ENCODE data around the gene PCDHGB5.
"Not testable (repeated sequence)": the region's sequence is repeated elsewhere in the genome, so short reads cannot be mapped to it uniquely, and the experiment has no call there.

PCDHGB5 gene

DNA sequence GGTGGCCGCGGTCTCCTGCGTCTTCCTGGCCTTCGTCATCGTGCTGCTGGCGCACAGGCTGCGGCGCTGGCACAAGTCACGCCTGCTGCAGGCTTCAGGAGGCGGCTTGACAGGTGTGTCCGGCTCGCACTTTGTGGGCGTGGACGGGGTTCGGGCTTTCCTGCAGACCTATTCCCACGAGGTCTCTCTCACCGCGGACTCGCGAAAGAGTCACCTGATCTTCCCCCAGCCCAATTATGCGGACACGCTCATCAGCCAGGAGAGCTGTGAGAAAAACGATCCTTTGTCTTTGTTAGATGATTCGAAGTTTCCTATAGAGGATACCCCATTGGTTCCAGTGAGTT is 17.5 kb downstream of the PCDHGB5 start:
- not testable (repeated sequence) for H3K4me3 ChIP-seq (ENCODE audit: low read depth, low read length); H3K4me1 ChIP-seq (ENCODE audit: control insufficient read depth, insufficient read depth, low read length); H3K9ac ChIP-seq (ENCODE audit: low read depth, low read length); H3K36me3 ChIP-seq (ENCODE audit: control insufficient read depth, insufficient read depth, low read length); H3K27ac ChIP-seq (ENCODE audit: low read depth, low read length)
- H3K27me3 ChIP-seq (ENCODE audit: control insufficient read depth, insufficient read depth, low read length), result peaks cover 13% of the 10 kb centered on the region
- H3K9me3 ChIP-seq (ENCODE audit: control insufficient read depth, insufficient read depth, low read length), result peaks cover 14% of the 10 kb centered on the region

DNA sequence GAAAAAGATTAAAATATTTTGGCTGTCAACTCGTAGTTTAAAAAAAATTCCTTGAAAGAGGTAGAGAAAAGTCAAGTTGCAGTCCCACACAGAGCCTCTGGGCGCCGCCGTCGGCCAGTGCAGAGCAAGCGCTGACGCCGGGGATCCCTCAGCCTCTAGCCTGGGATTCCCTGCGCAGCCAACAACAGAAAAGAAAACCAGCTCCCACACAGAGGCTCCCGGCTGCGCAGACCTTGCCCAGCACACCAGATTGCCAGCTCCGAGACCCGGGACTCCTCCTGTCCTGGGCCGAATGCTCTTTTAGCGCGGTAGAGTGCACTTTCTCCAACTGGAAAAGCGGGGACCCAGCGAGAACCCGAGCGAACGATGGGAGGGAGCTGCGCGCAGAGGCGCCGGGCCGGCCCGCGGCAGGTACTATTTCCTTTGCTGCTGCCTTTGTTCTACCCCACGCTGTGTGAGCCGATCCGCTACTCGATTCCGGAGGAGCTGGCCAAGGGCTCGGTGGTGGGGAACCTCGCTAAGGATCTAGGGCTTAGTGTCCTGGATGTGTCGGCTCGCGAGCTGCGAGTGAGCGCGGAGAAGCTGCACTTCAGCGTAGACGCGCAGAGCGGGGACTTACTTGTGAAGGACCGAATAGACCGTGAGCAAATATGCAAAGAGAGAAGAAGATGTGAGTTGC is 19.9 kb downstream of the PCDHGB5 start, which contains the start of gene PCDHGB7:
TSS of gene PCDHGB7 (plus strand) at position 184 of the 679 bp plus-strand sequence. CDS start at position 367, 183 bp downstream.
- peak within 1 kb of the TSS; percentile 75 for H3K4me3 ChIP-seq (ENCODE audit: low read depth, low read length)
- peaks cover 33% of the 10 kb centered on the region for H3K9me3 ChIP-seq (ENCODE audit: control insufficient read depth, insufficient read depth, low read length)
- H3K27ac ChIP-seq (ENCODE audit: low read depth, low read length), result peak within 1 kb of the TSS; percentile 69
- not testable (repeated sequence) for H3K36me3 ChIP-seq (ENCODE audit: control insufficient read depth, insufficient read depth, low read length); H3K4me1 ChIP-seq (ENCODE audit: control insufficient read depth, insufficient read depth, low read length)
- H3K27me3 ChIP-seq (ENCODE audit: control insufficient read depth, insufficient read depth, low read length), result peaks cover 20% of the 10 kb centered on the region
- peak within 1 kb of the TSS; percentile 64; the same call in 1 of the 2 replicates for H3K9ac ChIP-seq (ENCODE audit: low read depth, low read length)

DNA sequence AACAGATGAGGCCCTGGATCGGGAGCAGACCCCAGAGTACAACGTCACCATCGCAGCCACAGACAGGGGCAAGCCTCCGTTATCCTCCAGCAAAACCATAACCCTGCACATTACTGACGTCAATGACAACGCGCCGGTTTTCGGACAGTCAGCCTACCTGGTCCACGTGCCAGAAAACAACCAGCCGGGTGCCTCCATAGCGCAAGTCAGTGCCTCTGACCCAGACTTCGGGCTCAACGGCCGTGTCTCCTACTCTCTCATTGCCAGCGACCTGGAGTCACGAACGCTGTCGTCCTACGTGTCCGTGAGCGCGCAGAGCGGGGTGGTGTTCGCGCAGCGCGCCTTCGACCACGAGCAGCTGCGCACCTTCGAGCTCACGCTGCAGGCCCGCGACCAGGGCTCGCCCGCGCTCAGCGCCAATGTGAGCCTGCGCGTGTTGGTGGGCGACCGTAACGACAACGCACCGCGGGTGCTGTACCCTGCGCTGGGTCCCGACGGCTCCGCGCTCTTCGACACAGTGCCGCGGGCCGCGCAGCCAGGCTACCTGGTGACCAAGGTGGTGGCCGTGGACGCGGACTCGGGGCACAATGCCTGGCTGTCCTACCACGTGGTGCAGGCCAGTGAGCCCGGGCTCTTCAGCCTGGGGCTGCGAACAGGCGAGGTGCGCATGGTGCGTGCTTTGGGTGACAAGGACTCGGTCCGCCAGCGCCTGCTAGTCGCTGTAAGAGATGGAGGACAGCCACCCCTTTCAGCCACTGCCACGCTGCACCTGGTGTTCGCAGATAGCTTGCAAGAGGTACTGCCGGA is 21.5 kb downstream of the PCDHGB5 start:
- Histone ChIP-seq H3K9me3 (ENCODE audit: control insufficient read depth, insufficient read depth, low read length) (peaks cover 40% of the 10 kb centered on the region), H3K4me1 (ENCODE audit: control insufficient read depth, insufficient read depth, low read length) (no peaks in the 10 kb centered on the region), H3K27me3 (ENCODE audit: control insufficient read depth, insufficient read depth, low read length) (peaks cover 20% of the 10 kb centered on the region), H3K36me3 (ENCODE audit: control insufficient read depth, insufficient read depth, low read length) (no peaks in the 10 kb centered on the region), H3K9ac (ENCODE audit: low read depth, low read length) (no peak overlapping the region), H3K27ac (ENCODE audit: low read depth, low read length) (no peak overlapping the region), H3K4me3 (ENCODE audit: low read depth, low read length) (no peak overlapping the region; the same call in 1 of the 2 replicates)

DNA sequence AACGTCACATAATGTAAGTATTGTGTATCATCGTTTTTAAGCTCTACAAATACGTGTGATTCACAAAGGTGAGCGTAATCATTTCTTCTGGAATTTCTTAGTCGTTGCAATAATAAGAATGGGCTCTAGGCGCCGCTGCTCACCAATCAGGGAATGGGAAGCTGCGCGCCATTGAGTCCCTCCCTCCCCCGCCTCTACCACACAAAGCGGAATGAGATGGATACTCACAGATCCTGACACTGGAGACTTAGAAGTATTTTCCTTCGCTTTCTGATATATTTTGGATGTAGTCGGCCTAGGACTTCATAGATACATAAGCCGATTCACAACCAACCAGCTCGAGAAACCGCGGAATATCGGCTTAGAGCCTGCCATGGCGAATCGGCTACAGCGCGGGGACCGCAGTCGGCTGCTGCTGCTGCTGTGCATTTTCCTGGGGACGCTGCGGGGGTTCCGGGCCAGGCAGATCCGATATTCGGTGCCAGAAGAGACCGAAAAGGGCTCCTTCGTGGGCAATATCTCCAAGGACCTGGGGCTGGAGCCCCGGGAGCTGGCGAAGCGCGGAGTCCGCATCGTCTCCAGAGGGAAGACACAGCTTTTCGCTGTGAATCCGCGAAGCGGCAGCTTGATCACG is 23.2 kb downstream of the PCDHGB5 start, which contains the start of gene PCDHGA11:
TSS of gene PCDHGA11 (plus strand) at position 197 of the 634 bp plus-strand sequence. CDS start at position 374, 177 bp downstream.
- H3K4me3 ChIP-seq (ENCODE audit: low read depth, low read length), result peak within 1 kb of the TSS; percentile 58

DNA sequence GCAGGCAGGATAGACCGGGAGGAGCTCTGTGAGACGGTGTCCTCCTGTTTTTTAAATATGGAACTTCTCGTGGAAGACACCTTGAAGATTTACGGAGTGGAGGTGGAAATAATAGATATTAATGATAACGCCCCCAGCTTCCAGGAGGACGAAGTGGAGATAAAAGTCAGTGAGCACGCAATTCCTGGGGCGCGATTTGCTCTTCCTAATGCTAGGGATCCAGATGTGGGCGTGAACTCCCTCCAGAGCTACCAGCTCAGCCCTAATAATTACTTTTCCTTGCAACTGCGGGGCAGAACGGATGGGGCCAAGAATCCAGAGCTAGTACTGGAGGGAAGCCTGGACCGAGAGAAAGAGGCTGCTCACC is 23.7 kb downstream of the PCDHGB5 start:
- H3K4me1 ChIP-seq (ENCODE audit: control insufficient read depth, insufficient read depth, low read length), result no peaks in the 10 kb centered on the region
- peak overlapping the region; percentile 58 for H3K4me3 ChIP-seq (ENCODE audit: low read depth, low read length)
- peaks cover 20% of the 10 kb centered on the region for H3K27me3 ChIP-seq (ENCODE audit: control insufficient read depth, insufficient read depth, low read length)
- H3K9ac ChIP-seq (ENCODE audit: low read depth, low read length), result no peak overlapping the region
- peaks cover 49% of the 10 kb centered on the region for H3K9me3 ChIP-seq (ENCODE audit: control insufficient read depth, insufficient read depth, low read length)
- H3K36me3 ChIP-seq (ENCODE audit: control insufficient read depth, insufficient read depth, low read length), result 0 out of 2 replicates have a peak, but pooled peaks cover 3% of the 10 kb centered on the region
- no peak overlapping the region for H3K27ac ChIP-seq (ENCODE audit: low read depth, low read length)

More for the DNA sequence above, 23.2 kb downstream of the PCDHGB5 start, which contains the start of gene PCDHGA11:
- Histone ChIP-seq H3K9ac (ENCODE audit: low read depth, low read length) (no peak within 1 kb of the TSS), H3K9me3 (ENCODE audit: control insufficient read depth, insufficient read depth, low read length) (peaks cover 46% of the 10 kb centered on the region), H3K36me3 (ENCODE audit: control insufficient read depth, insufficient read depth, low read length) (no peaks in the 10 kb centered on the region), H3K27me3 (ENCODE audit: control insufficient read depth, insufficient read depth, low read length) (peaks cover 20% of the 10 kb centered on the region), H3K4me1 (ENCODE audit: control insufficient read depth, insufficient read depth, low read length) (no peaks in the 10 kb centered on the region), H3K27ac (ENCODE audit: low read depth, low read length) (no peak within 1 kb of the TSS)

DNA sequence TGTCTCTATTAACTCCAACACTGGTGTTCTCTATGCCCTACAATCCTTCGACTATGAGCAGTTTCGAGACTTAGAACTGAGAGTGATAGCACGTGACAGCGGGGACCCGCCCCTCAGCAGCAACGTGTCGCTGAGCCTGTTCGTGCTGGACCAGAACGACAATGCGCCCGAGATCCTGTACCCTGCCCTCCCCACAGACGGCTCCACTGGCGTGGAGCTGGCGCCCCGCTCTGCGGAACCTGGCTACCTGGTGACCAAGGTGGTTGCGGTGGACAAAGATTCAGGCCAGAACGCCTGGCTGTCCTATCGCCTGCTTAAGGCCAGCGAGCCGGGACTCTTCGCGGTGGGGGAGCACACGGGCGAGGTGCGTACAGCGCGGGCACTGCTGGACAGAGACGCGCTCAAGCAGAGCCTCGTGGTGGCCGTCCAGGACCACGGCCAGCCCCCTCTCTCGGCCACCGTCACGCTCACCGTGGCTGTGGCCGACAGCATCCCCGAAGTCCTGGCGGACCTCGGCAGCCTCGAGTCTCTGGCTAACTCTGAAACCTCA is 25.1 kb downstream of the PCDHGB5 start:
- Histone ChIP-seq H3K9me3 (ENCODE audit: control insufficient read depth, insufficient read depth, low read length) (peaks cover 62% of the 10 kb centered on the region), H3K27me3 (ENCODE audit: control insufficient read depth, insufficient read depth, low read length) (peaks cover 20% of the 10 kb centered on the region), H3K4me1 (ENCODE audit: control insufficient read depth, insufficient read depth, low read length) (no peaks in the 10 kb centered on the region), H3K36me3 (ENCODE audit: control insufficient read depth, insufficient read depth, low read length) (0 out of 2 replicates have a peak, but pooled peaks cover 4% of the 10 kb centered on the region), H3K4me3 (ENCODE audit: low read depth, low read length) (no peak overlapping the region), H3K9ac (ENCODE audit: low read depth, low read length) (no peak overlapping the region), H3K27ac (ENCODE audit: low read depth, low read length) (no peak overlapping the region)

DNA sequence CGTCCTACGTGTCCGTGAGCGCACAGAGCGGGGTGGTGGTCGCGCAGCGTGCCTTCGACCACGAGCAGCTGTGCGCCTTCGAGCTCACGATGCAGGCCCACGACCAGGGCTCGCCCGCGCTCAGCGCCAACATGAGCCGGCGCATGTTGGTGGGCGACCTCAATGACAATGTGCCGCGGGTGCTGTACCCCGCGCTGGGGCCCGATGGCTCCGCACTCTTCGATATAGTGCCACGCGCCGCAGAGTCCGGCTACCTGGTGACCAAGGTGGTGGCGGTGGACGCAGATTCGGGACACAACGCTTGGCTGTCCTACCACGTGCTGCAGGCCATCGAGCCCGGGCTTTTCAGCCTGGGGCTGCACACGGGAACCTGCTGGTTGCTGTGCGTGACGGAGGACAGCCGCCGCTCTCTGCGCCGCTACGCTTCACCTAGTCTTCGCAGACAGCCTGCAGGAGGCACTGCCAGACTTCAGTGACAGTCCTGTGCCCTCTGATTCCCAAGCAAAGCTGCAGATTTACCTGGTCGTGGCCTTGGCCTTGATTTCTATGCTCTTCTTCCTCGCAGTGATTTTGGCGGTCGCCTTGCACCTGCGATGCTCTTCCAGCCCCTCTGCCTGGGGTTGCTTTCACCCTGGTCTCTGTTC is 30.2 kb downstream of the PCDHGB5 start:
- Histone ChIP-seq H3K27me3 (ENCODE audit: control insufficient read depth, insufficient read depth, low read length) (no peaks in the 10 kb centered on the region), H3K4me1 (ENCODE audit: control insufficient read depth, insufficient read depth, low read length) (no peaks in the 10 kb centered on the region), H3K27ac (ENCODE audit: low read depth, low read length) (no peak overlapping the region), H3K36me3 (ENCODE audit: control insufficient read depth, insufficient read depth, low read length) (0 out of 2 replicates have a peak, but pooled peaks cover 4% of the 10 kb centered on the region), H3K9ac (ENCODE audit: low read depth, low read length) (no peak overlapping the region), H3K4me3 (ENCODE audit: low read depth, low read length) (no peak overlapping the region), H3K9me3 (ENCODE audit: control insufficient read depth, insufficient read depth, low read length) (peaks cover 61% of the 10 kb centered on the region)

DNA sequence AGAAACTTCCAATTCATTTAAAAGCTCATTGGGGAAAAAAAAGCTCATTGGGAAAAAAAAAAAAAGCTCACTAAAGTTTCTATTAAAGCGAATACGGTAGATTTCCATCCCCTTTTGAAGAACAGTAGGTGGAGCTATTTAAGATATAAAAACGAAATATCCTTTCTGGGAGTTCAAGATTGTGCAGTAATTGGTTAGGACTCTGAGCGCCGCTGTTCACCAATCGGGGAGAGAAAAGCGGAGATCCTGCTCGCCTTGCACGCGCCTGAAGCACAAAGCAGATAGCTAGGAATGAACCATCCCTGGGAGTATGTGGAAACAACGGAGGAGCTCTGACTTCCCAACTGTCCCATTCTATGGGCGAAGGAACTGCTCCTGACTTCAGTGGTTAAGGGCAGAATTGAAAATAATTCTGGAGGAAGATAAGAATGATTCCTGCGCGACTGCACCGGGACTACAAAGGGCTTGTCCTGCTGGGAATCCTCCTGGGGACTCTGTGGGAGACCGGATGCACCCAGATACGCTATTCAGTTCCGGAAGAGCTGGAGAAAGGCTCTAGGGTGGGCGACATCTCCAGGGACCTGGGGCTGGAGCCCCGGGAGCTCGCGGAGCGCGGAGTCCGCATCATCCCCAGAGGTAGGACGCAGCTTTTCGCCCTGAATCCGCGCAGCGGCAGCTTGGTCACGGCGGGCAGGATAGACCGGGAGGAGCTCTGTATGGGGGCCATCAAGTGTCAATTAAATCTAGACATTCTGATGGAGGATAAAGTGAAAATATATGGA is 32.8 kb downstream of the PCDHGB5 start, which contains the start of gene PCDHGA12:
TSS of gene PCDHGA12 (plus strand) at position 176 of the 782 bp plus-strand sequence. CDS start at position 429, 253 bp downstream.
- Histone ChIP-seq H3K4me1 (ENCODE audit: control insufficient read depth, insufficient read depth, low read length) (no peaks in the 10 kb centered on the region), H3K9me3 (ENCODE audit: control insufficient read depth, insufficient read depth, low read length) (peaks cover 51% of the 10 kb centered on the region), H3K27me3 (ENCODE audit: control insufficient read depth, insufficient read depth, low read length) (no peaks in the 10 kb centered on the region), H3K9ac (ENCODE audit: low read depth, low read length) (no peak within 1 kb of the TSS), H3K36me3 (ENCODE audit: control insufficient read depth, insufficient read depth, low read length) (0 out of 2 replicates have a peak, but pooled peaks cover 4% of the 10 kb centered on the region), H3K4me3 (ENCODE audit: low read depth, low read length) (no peak within 1 kb of the TSS), H3K27ac (ENCODE audit: low read depth, low read length) (no peak within 1 kb of the TSS)

DNA sequence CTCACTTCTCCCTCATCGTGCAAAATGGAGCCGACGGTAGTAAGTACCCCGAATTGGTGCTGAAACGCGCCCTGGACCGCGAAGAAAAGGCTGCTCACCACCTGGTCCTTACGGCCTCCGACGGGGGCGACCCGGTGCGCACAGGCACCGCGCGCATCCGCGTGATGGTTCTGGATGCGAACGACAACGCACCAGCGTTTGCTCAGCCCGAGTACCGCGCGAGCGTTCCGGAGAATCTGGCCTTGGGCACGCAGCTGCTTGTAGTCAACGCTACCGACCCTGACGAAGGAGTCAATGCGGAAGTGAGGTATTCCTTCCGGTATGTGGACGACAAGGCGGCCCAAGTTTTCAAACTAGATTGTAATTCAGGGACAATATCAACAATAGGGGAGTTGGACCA is 33.5 kb downstream of the PCDHGB5 start:
- Histone ChIP-seq H3K27me3 (ENCODE audit: control insufficient read depth, insufficient read depth, low read length) (no peaks in the 10 kb centered on the region), H3K9ac (ENCODE audit: low read depth, low read length) (no peak overlapping the region), H3K4me1 (ENCODE audit: control insufficient read depth, insufficient read depth, low read length) (no peaks in the 10 kb centered on the region), H3K9me3 (ENCODE audit: control insufficient read depth, insufficient read depth, low read length) (peaks cover 51% of the 10 kb centered on the region), H3K27ac (ENCODE audit: low read depth, low read length) (no peak overlapping the region), H3K4me3 (ENCODE audit: low read depth, low read length) (no peak overlapping the region), H3K36me3 (ENCODE audit: control insufficient read depth, insufficient read depth, low read length) (0 out of 2 replicates have a peak, but pooled peaks cover 3% of the 10 kb centered on the region)

DNA sequence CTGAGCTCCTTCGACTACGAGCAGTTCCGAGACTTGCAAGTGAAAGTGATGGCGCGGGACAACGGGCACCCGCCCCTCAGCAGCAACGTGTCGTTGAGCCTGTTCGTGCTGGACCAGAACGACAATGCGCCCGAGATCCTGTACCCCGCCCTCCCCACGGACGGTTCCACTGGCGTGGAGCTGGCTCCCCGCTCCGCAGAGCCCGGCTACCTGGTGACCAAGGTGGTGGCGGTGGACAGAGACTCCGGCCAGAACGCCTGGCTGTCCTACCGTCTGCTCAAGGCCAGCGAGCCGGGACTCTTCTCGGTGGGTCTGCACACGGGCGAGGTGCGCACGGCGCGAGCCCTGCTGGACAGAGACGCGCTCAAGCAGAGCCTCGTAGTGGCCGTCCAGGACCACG is 34.6 kb downstream of the PCDHGB5 start:
- not testable (repeated sequence) for H3K36me3 ChIP-seq (ENCODE audit: control insufficient read depth, insufficient read depth, low read length); H3K4me1 ChIP-seq (ENCODE audit: control insufficient read depth, insufficient read depth, low read length)
- peaks cover 41% of the 10 kb centered on the region for H3K9me3 ChIP-seq (ENCODE audit: control insufficient read depth, insufficient read depth, low read length)

More for the DNA sequence above, 34.6 kb downstream of the PCDHGB5 start:
- H3K4me3 ChIP-seq (ENCODE audit: low read depth, low read length); H3K27me3 ChIP-seq (ENCODE audit: control insufficient read depth, insufficient read depth, low read length); H3K9ac ChIP-seq (ENCODE audit: low read depth, low read length); H3K27ac ChIP-seq (ENCODE audit: low read depth, low read length): not testable (repeated sequence)

Measured in HUES48 (cell line).